ENCODE measurements around the gene ITGA3. TPM values are rescaled to one million over a fixed set of nuclear protein-coding genes. Genes with fewer than 3 reads are reported as not detected.
A peak's percentile ranks its signal among the peaks of the same experiment; 100 is the strongest.

Gene ITGA3
- total RNA-seq, 1 experiment from 2014 or later, result 539 TPM

- no peak for TF ChIP-seq CTCF (IDR thresholded peaks at IDR 0.05; ENCODE audit: unreplicated experiment)
- Mint-ChIP-seq H3K27me3 (ENCODE audit: unreplicated experiment) (no peaks in the 10 kb centered on the region), H3K4me3 (ENCODE audit: low read depth, unreplicated experiment) (no peak overlapping the region), H3K4me1 (ENCODE audit: low read depth, unreplicated experiment) (peaks cover 39% of the 10 kb centered on the region), H3K36me3 (ENCODE audit: insufficient read depth, unreplicated experiment) (peaks cover 100% of the 10 kb centered on the region), H3K27ac (ENCODE audit: unreplicated experiment) (peak overlapping the region; percentile 33), H3K9me3 (ENCODE audit: low read depth, unreplicated experiment) (no peaks in the 10 kb centered on the region)
- no peak for DNase-seq
- intact Hi-C loops (cut with micrococcal nuclease; ENCODE audit: unreplicated experiment), result no loop called here
- CTCF ChIA-PET, result interaction anchor here (0.6 to 1.6 kb wide), 3 partner anchors 18 to 927 kb away, joined by 3 to 9 read pairs (median 4); partner anchors contain the start of gene ITGA3
- BruUV-seq (replicated peaks), result no TSS peak
Measured at GRCh38 chr17:50074227-50074626, 18.3 kb downstream of the ITGA3 start.

GRCh38 chr17:50075446-50076032 lies 19.6 kb downstream of the ITGA3 start:
- Mint-ChIP-seq H3K27ac (ENCODE audit: unreplicated experiment) (peak overlapping the region; percentile 53), H3K4me1 (ENCODE audit: low read depth, unreplicated experiment) (peaks cover 52% of the 10 kb centered on the region), H3K27me3 (ENCODE audit: unreplicated experiment) (no peaks in the 10 kb centered on the region), H3K9me3 (ENCODE audit: low read depth, unreplicated experiment) (no peaks in the 10 kb centered on the region), H3K4me3 (ENCODE audit: low read depth, unreplicated experiment) (no peak overlapping the region), H3K36me3 (ENCODE audit: insufficient read depth, unreplicated experiment) (peaks cover 100% of the 10 kb centered on the region)
- TF ChIP-seq CTCF (IDR thresholded peaks at IDR 0.05; ENCODE audit: unreplicated experiment), result no peak
- no peak for DNase-seq
- BruUV-seq (replicated peaks), result no TSS peak
- CTCF ChIA-PET, result interaction anchor here (0.6 kb wide), 2 partner anchors 490 to 811 kb away, joined by 3 to 5 read pairs; no protein-coding TSS in a partner anchor
- intact Hi-C loops (cut with micrococcal nuclease; ENCODE audit: unreplicated experiment), result no loop called here

- peaks cover 52% of the 10 kb centered on the region for H3K4me1 Mint-ChIP-seq (ENCODE audit: low read depth, unreplicated experiment)
- H3K36me3 Mint-ChIP-seq (ENCODE audit: insufficient read depth, unreplicated experiment), result peaks cover 100% of the 10 kb centered on the region
- no peak for TF ChIP-seq CTCF (IDR thresholded peaks at IDR 0.05; ENCODE audit: unreplicated experiment)
- CTCF ChIA-PET, result no interaction called here
- peak overlapping the region; percentile 53 for H3K27ac Mint-ChIP-seq (ENCODE audit: unreplicated experiment)
- no peak overlapping the region for H3K4me3 Mint-ChIP-seq (ENCODE audit: low read depth, unreplicated experiment)
- H3K27me3 Mint-ChIP-seq (ENCODE audit: unreplicated experiment), result no peaks in the 10 kb centered on the region
- intact Hi-C loops (cut with micrococcal nuclease; ENCODE audit: unreplicated experiment), result no loop called here
- no TSS peak for BruUV-seq (replicated peaks)
- no peak for DNase-seq
- H3K9me3 Mint-ChIP-seq (ENCODE audit: low read depth, unreplicated experiment), result no peaks in the 10 kb centered on the region
Measured at GRCh38 chr17:50076221-50076590, 20.3 kb downstream of the ITGA3 start.

- BruUV-seq (replicated peaks), result no TSS peak
- no peak overlapping the region for H3K4me3 Mint-ChIP-seq (ENCODE audit: low read depth, unreplicated experiment)
- intact Hi-C loops (cut with micrococcal nuclease; ENCODE audit: unreplicated experiment), result no loop called here
- peaks cover 100% of the 10 kb centered on the region for H3K36me3 Mint-ChIP-seq (ENCODE audit: insufficient read depth, unreplicated experiment)
- CTCF ChIA-PET, result interaction anchor here (2.0 kb wide), 1 partner anchor 49 kb away, joined by 8 read pairs; no protein-coding TSS in a partner anchor
- no peaks in the 10 kb centered on the region for H3K27me3 Mint-ChIP-seq (ENCODE audit: unreplicated experiment)
- peaks cover 48% of the 10 kb centered on the region for H3K4me1 Mint-ChIP-seq (ENCODE audit: low read depth, unreplicated experiment)
- DNase-seq, result no peak
- peak overlapping the region; percentile 53 for H3K27ac Mint-ChIP-seq (ENCODE audit: unreplicated experiment)
- H3K9me3 Mint-ChIP-seq (ENCODE audit: low read depth, unreplicated experiment), result no peaks in the 10 kb centered on the region
- TF ChIP-seq CTCF (IDR thresholded peaks at IDR 0.05; ENCODE audit: unreplicated experiment), result no peak
Measured at GRCh38 chr17:50076591-50077235, 20.8 kb downstream of the ITGA3 start.
